Smooth muscle cell (in vitro differentiated cells): Measurements from ENCODE around the gene GFPT1. TPM values are rescaled to one million over a fixed set of nuclear protein-coding genes. Genes with fewer than 3 reads are reported as not detected.

Source experiments
- DNase-seq: peaks from one replicate; lab custom pipeline; 2025; ENCODE audit not compliant: unreplicated experiment; lab: John Stamatoyannopoulos, UW
- H2AFZ ChIP-seq: fragments of 200-600 bp; sonication (generic); 2 replicates; pipeline ENCODE4 v1.6.0; 2016; ENCODE audit warnings: antibody characterized with exemption, low read depth, mild to moderate bottlenecking
- H3F3A ChIP-seq: fragments of 200-600 bp; sonication (generic); 2 replicates; pipeline ENCODE4 v1.6.0; 2017; ENCODE audit warnings: antibody characterized with exemption, low read depth
- H3K27ac ChIP-seq: fragments of 200-600 bp; sonication (generic); 2 replicates; pipeline ENCODE4 v1.5.1; 2016; ENCODE audit warnings: low read depth, mild to moderate bottlenecking
- H3K27me3 ChIP-seq: fragments of 200-600 bp; sonication (generic); 2 replicates; pipeline ENCODE4 v1.6.1; 2016; ENCODE audit warnings: low read depth, mild to moderate bottlenecking
- H3K36me3 ChIP-seq: fragments of 200-600 bp; sonication (generic); 2 replicates; pipeline ENCODE4 v1.5.1; 2016; ENCODE audit warnings: low read depth
- H3K4me1 ChIP-seq: fragments of 200-600 bp; sonication (generic); 2 replicates; pipeline ENCODE4 v1.5.1; 2016; ENCODE audit warnings: low read depth
- H3K4me2 ChIP-seq: fragments of 200-600 bp; sonication (generic); 2 replicates; pipeline ENCODE4 v1.6.0; 2016; ENCODE audit warnings: mild to moderate bottlenecking
- H3K4me3 ChIP-seq: fragments of 200-600 bp; sonication (generic); 2 replicates; pipeline ENCODE4 v1.5.1; 2016; ENCODE audit warnings: mild to moderate bottlenecking
- H3K79me2 ChIP-seq: fragments of 200-600 bp; sonication (generic); 2 replicates; pipeline ENCODE4 v1.6.0; 2016; ENCODE audit warnings: low read depth, mild to moderate bottlenecking
- H3K9ac ChIP-seq: fragments of 200-600 bp; sonication (generic); 2 replicates; pipeline ENCODE4 v1.6.0; 2016; ENCODE audit warnings: low read depth
- H3K9me3 ChIP-seq: fragments of 200-600 bp; sonication (generic); replicated peaks from 2 replicates; pipeline ENCODE4 v1.5.1; 2016; ENCODE audit warnings: low read depth
- H4K20me1 ChIP-seq: fragments of 200-600 bp; sonication (generic); 2 replicates; pipeline ENCODE4 v1.6.0; 2016; ENCODE audit warnings: low read depth
- CTCF ChIP-seq: fragments of 200-600 bp; sonication (generic); IDR thresholded peaks from 2 replicates; pipeline ENCODE4 v1.5.1; 2017; ENCODE audit warnings: borderline replicate concordance, mild to moderate bottlenecking, antibody characterized with exemption; ENCODE audit not compliant: insufficient read depth, poor library complexity, severe bottlenecking
- WGBS: methylation state at CpG from one replicate; pipeline ENCODE4 v1.1.7; 2016; ENCODE audit warnings: low lambda C conversion rate; 5-methylcytosine and 5-hydroxymethylcytosine counted together
- polyA plus RNA-seq: library from polyadenylated mRNA; unstranded; fragments of >200 nt; fragmentation: Nextera tagmentation; extraction: Ambion mirVana; gene quantifications from 2 replicates; pipeline ENCODE4 v1.2.1, GENCODE V29; 2016
- total RNA-seq: library from RNA; depleted of rRNA; stranded (reverse); fragments of >200 nt; gene quantifications from 2 replicates; pipeline ENCODE4 v1.2.3, GENCODE V29; 2014

Gene GFPT1
- total and polyA plus RNA-seq, 2 experiments from 2014 or later: 78.5 to 97.7 TPM

- DNase-seq: no peak
- peaks cover 22% of the 10 kb centered on the region for H3F3A ChIP-seq
- peaks cover 99% of the 10 kb centered on the region for H4K20me1 ChIP-seq
- H2AFZ ChIP-seq: no peak overlapping the region
- no peak overlapping the region for H3K4me3 ChIP-seq
- H3K27ac ChIP-seq: no peak overlapping the region
- H3K27me3 ChIP-seq: no peaks in the 10 kb centered on the region
- no peaks in the 10 kb centered on the region for H3K4me1 ChIP-seq
- WGBS: 80% methylated on average over 8 of the region's 8 CpGs
- TF ChIP-seq CTCF: peak; percentile 54
- H3K4me2 ChIP-seq: no peak overlapping the region
- peaks cover 97% of the 10 kb centered on the region for H3K79me2 ChIP-seq
- H3K9ac ChIP-seq: no peak overlapping the region
- no peaks in the 10 kb centered on the region for H3K9me3 ChIP-seq
- peaks cover 5% of the 10 kb centered on the region for H3K36me3 ChIP-seq
These were observed 11.3 kb downstream of the GFPT1 start for GRCh38 chr2:69375494-69376353.

GRCh38 chr2:69372767-69373166 lies 14.3 kb downstream of the GFPT1 start:
- no peaks in the 10 kb centered on the region for H3K9me3 ChIP-seq
- H4K20me1 ChIP-seq: peaks cover 99% of the 10 kb centered on the region

GRCh38 chr2:69369802-69370201 lies 17.2 kb downstream of the GFPT1 start:
- Histone ChIP-seq H2AFZ (no peak overlapping the region), H3K4me3 (no peak overlapping the region), H3K27me3 (no peaks in the 10 kb centered on the region), H3K79me2 (peaks cover 95% of the 10 kb centered on the region), H3K27ac (no peak overlapping the region), H3K36me3 (peaks cover 58% of the 10 kb centered on the region), H4K20me1 (peaks cover 99% of the 10 kb centered on the region), H3K4me1 (no peaks in the 10 kb centered on the region), H3K4me2 (no peak overlapping the region), H3K9ac (no peak overlapping the region), H3F3A (peaks cover 20% of the 10 kb centered on the region), H3K9me3 (no peaks in the 10 kb centered on the region)
- DNase-seq: no peak
- WGBS: 100% methylated on average over 1 of the region's 1 CpG
- no peak for TF ChIP-seq CTCF

More at GRCh38 chr2:69372767-69373166, 14.3 kb downstream of the GFPT1 start:
- Histone ChIP-seq H3K36me3 (peaks cover 31% of the 10 kb centered on the region), H3K4me3 (no peak overlapping the region), H3K4me1 (no peaks in the 10 kb centered on the region), H2AFZ (no peak overlapping the region), H3K27ac (no peak overlapping the region), H3K4me2 (no peak overlapping the region), H3K79me2 (peaks cover 97% of the 10 kb centered on the region), H3F3A (peaks cover 19% of the 10 kb centered on the region), H3K9ac (no peak overlapping the region), H3K27me3 (no peaks in the 10 kb centered on the region)
- DNase-seq: no peak
- no peak for TF ChIP-seq CTCF

GRCh38 chr2:69368588-69368987 lies 18.4 kb downstream of the GFPT1 start:
- 96% methylated on average over 7 of the region's 7 CpGs for WGBS
- Histone ChIP-seq H3K4me2 (no peak overlapping the region), H3K4me3 (no peak overlapping the region), H3F3A (peaks cover 16% of the 10 kb centered on the region), H3K9ac (no peak overlapping the region), H2AFZ (no peak overlapping the region), H3K79me2 (peaks cover 94% of the 10 kb centered on the region), H3K27me3 (no peaks in the 10 kb centered on the region), H3K36me3 (peaks cover 63% of the 10 kb centered on the region), H3K4me1 (no peaks in the 10 kb centered on the region), H3K9me3 (no peaks in the 10 kb centered on the region), H4K20me1 (peaks cover 98% of the 10 kb centered on the region), H3K27ac (no peak overlapping the region)
- DNase-seq: no peak
- TF ChIP-seq CTCF: no peak
